HEK293 (cell line): ENCODE data around the gene TTYH2.

Source experiments
- CTCF ChIA-PET: fragments of 350-600 bp; formaldehyde crosslinking; extraction: SDS; loops from one replicate; lab custom pipeline; 2021; ENCODE audit warnings: antibody characterized with exemption; lab: Yijun Ruan, JAX
- POLR2A ChIA-PET: fragments of 300-600 bp; formaldehyde crosslinking; extraction: SDS; loops from one replicate; lab custom pipeline; 2020; ENCODE audit warnings: antibody characterized with exemption, inconsistent platforms; lab: Yijun Ruan, JAX
- H3K27ac ChIP-seq: fragments of 200-500 bp; sonication (Bioruptor generic); 2 replicates; pipeline ENCODE4 v1.5.1; 2014; ENCODE audit warnings: low read depth, low read length, control low read depth, inconsistent platforms; ENCODE audit errors: extremely low read depth
- H3K36me3 ChIP-seq, 2 experiments: fragments of 200-500 bp in 1 of 2; sonication (Bioruptor generic) in 1 of 2; 1 replicate in 1 of 2; 2 replicates in 1 of 2; pipeline ENCODE4 v1.5.1; 2014 to 2017; ENCODE audit warnings: inconsistent platforms in 2 of 2, low read length in 2 of 2; ENCODE audit not compliant: control insufficient read depth in 2 of 2, insufficient read depth in 1 of 2
- H3K4me1 ChIP-seq: fragments of 200-500 bp; sonication (Bioruptor generic); 2 replicates; pipeline ENCODE4 v1.5.1; 2014; ENCODE audit warnings: mild to moderate bottlenecking, low read length, inconsistent platforms; ENCODE audit not compliant: control insufficient read depth, insufficient read depth
- H3K4me3 ChIP-seq: 2 replicates; pipeline ENCODE4 v1.5.1; 2011; ENCODE audit warnings: low read depth, mild to moderate bottlenecking, control low read depth, low read length, moderate library complexity
- H3K9me3 ChIP-seq: fragments of 200-500 bp; sonication (Bioruptor generic); 2 replicates; pipeline ENCODE4 v1.5.1; 2014; ENCODE audit warnings: low read depth, low read length, inconsistent platforms; ENCODE audit not compliant: control insufficient read depth, insufficient read depth
- EGR2 ChIP-seq: fragments of 450-650 bp; formaldehyde crosslinking; IDR thresholded peaks from 2 replicates; pipeline ENCODE4 v1.5.1; 2016; ENCODE audit warnings: low read depth, missing biosample characterization, missing genetic modification characterization
- FEZF1 ChIP-seq: fragments of 450-650 bp; formaldehyde crosslinking; IDR thresholded peaks from 2 replicates; pipeline ENCODE4 v1.5.1; 2016; ENCODE audit warnings: missing biosample characterization, missing genetic modification characterization
- GLI4 ChIP-seq: fragments of 450-650 bp; formaldehyde crosslinking; IDR thresholded peaks from 2 replicates; pipeline ENCODE4 v1.5.1; 2016; ENCODE audit warnings: missing biosample characterization, missing genetic modification characterization
- HIC1 ChIP-seq: fragments of 450-650 bp; formaldehyde crosslinking; IDR thresholded peaks from 2 replicates; pipeline ENCODE4 v1.5.1; 2016; ENCODE audit warnings: missing biosample characterization, missing genetic modification characterization
- KLF1 ChIP-seq: fragments of 450-650 bp; formaldehyde crosslinking; IDR thresholded peaks from 2 replicates; pipeline ENCODE4 v1.5.1; 2016; ENCODE audit warnings: missing biosample characterization, missing genetic modification characterization
- MZF1 ChIP-seq: fragments of 450-650 bp; formaldehyde crosslinking; IDR thresholded peaks from 2 replicates; pipeline ENCODE4 v1.5.1; 2017; ENCODE audit warnings: missing biosample characterization, missing genetic modification characterization, borderline replicate concordance
- PRDM4 ChIP-seq: fragments of 450-650 bp; formaldehyde crosslinking; IDR thresholded peaks from 2 replicates; pipeline ENCODE4 v1.5.1; 2017; ENCODE audit warnings: missing biosample characterization, missing genetic modification characterization
- SCRT2 ChIP-seq: fragments of 450-650 bp; formaldehyde crosslinking; IDR thresholded peaks from 2 replicates; pipeline ENCODE4 v1.5.1; 2016; ENCODE audit warnings: missing biosample characterization, missing genetic modification characterization
- ZBTB48 ChIP-seq: fragments of 450-650 bp; formaldehyde crosslinking; IDR thresholded peaks from 2 replicates; pipeline ENCODE4 v1.5.1; 2016; ENCODE audit warnings: missing biosample characterization, missing genetic modification characterization
- ZBTB49 ChIP-seq: fragments of 450-650 bp; formaldehyde crosslinking; IDR thresholded peaks from 2 replicates; pipeline ENCODE4 v1.5.1; 2016; ENCODE audit warnings: missing biosample characterization, missing genetic modification characterization, low read depth
- ZNF221 ChIP-seq: fragments of 450-650 bp; formaldehyde crosslinking; IDR thresholded peaks from 2 replicates; pipeline ENCODE4 v1.5.1; 2017; ENCODE audit warnings: missing biosample characterization, missing genetic modification characterization, borderline replicate concordance
- ZNF280C ChIP-seq: fragments of 450-650 bp; formaldehyde crosslinking; IDR thresholded peaks from 2 replicates; pipeline ENCODE4 v1.5.1; 2016; ENCODE audit warnings: missing biosample characterization, missing genetic modification characterization
- ZNF416 ChIP-seq: fragments of 450-650 bp; formaldehyde crosslinking; IDR thresholded peaks from 2 replicates; pipeline ENCODE4 v1.5.1; 2016; ENCODE audit warnings: missing biosample characterization, missing genetic modification characterization
- ZNF433 ChIP-seq: fragments of 450-650 bp; formaldehyde crosslinking; IDR thresholded peaks from 2 replicates; pipeline ENCODE4 v1.5.1; 2016; ENCODE audit warnings: missing biosample characterization, missing genetic modification characterization, low read depth
- ZNF510 ChIP-seq: fragments of 450-650 bp; formaldehyde crosslinking; IDR thresholded peaks from 2 replicates; pipeline ENCODE4 v1.5.1; 2018; ENCODE audit warnings: mild to moderate bottlenecking, missing genetic modification characterization, missing biosample characterization; ENCODE audit not compliant: insufficient replicate concordance
- ZNF558 ChIP-seq: fragments of 450-650 bp; formaldehyde crosslinking; IDR thresholded peaks from 2 replicates; pipeline ENCODE4 v1.5.1; 2016; ENCODE audit warnings: missing biosample characterization, missing genetic modification characterization
- ZNF621 ChIP-seq: fragments of 450-650 bp; formaldehyde crosslinking; IDR thresholded peaks from 2 replicates; pipeline ENCODE4 v1.5.1; 2017; ENCODE audit warnings: missing biosample characterization, missing genetic modification characterization
- ZNF660 ChIP-seq: fragments of 450-650 bp; IDR thresholded peaks from 2 replicates; pipeline ENCODE4 v1.5.1; 2018; ENCODE audit warnings: missing biosample characterization, mild to moderate bottlenecking, missing genetic modification characterization
- ZNF701 ChIP-seq: fragments of 450-650 bp; formaldehyde crosslinking; IDR thresholded peaks from 2 replicates; pipeline ENCODE4 v1.5.1; 2016; ENCODE audit warnings: missing biosample characterization, missing genetic modification characterization
- ZNF768 ChIP-seq: fragments of 450-650 bp; formaldehyde crosslinking; IDR thresholded peaks from 2 replicates; pipeline ENCODE4 v1.5.1; 2018; ENCODE audit warnings: missing biosample characterization, mild to moderate bottlenecking, missing genetic modification characterization

Gene TTYH2

GRCh38 chr17:74215342-74215727, 2.0 kb downstream of the TTYH2 start:
- TF ChIP-seq HIC1 (no peak), ZNF416 (tag by site-specific recombination) (no peak), KLF1 (tag by site-specific recombination) (no peak), ZNF660 (tag by site-specific recombination) (no peak), ZNF621 (no peak), FEZF1 (tag by site-specific recombination) (no peak), ZNF510 (no peak)
- Histone ChIP-seq H3K4me3 (no peak overlapping the region), H3K36me3 (peaks cover 0 to 14% of the 10 kb centered on the region in 2 experiments; a peak in 2 of 3 replicates), H3K9me3 (no peaks in the 10 kb centered on the region), H3K4me1 (no peaks in the 10 kb centered on the region), H3K27ac (no peak overlapping the region)
- ChIA-PET CTCF (interaction anchor here (1.5 kb wide), 1 partner anchor 81 kb away, joined by 4 read pairs; no protein-coding TSS in a partner anchor), POLR2A (no interaction called here)

- Histone ChIP-seq H3K36me3 (peaks cover 0 to 3% of the 10 kb centered on the region in 2 experiments; a peak in 1 of 3 replicates), H3K4me3 (no peak overlapping the region), H3K9me3 (no peaks in the 10 kb centered on the region), H3K27ac (no peak overlapping the region), H3K4me1 (no peaks in the 10 kb centered on the region)
- POLR2A ChIA-PET: no interaction called here
- CTCF ChIA-PET: interaction anchor here (0.5 to 1.4 kb wide), 5 partner anchors 14 to 244 kb away, joined by 3 to 4 read pairs (median 3); no protein-coding TSS in a partner anchor
- TF ChIP-seq ZBTB48 (tag by site-specific recombination): no peak
- no peak for TF ChIP-seq ZNF280C (tag by site-specific recombination)
- TF ChIP-seq ZNF221 (tag by site-specific recombination): no peak
- TF ChIP-seq ZNF558: no peak
- no peak for TF ChIP-seq ZNF433 (tag by site-specific recombination)
- TF ChIP-seq MZF1 (tag by site-specific recombination): no peak
- TF ChIP-seq ZNF768 (tag by site-specific recombination): no peak
Measured at GRCh38 chr17:74216505-74216904, 3.1 kb downstream of the TTYH2 start.

- no peak overlapping the region for H3K4me3 ChIP-seq
- no peak overlapping the region for H3K27ac ChIP-seq
- CTCF ChIA-PET: interaction anchor here (0.5 to 1.4 kb wide), 4 partner anchors 15 to 243 kb away, joined by 3 to 4 read pairs (median 4); no protein-coding TSS in a partner anchor
- no peaks in the 10 kb centered on the region for H3K4me1 ChIP-seq
- no peaks in the 10 kb centered on the region for H3K9me3 ChIP-seq
- no peak for TF ChIP-seq GLI4 (tag by site-specific recombination)
- TF ChIP-seq ZNF701 (tag by site-specific recombination): no peak
- TF ChIP-seq EGR2 (tag by site-specific recombination): no peak
- peak; percentile 50; the same call in 1 of the 2 replicates for TF ChIP-seq SCRT2 (tag by site-specific recombination)
- 0 out of 2 replicates have a peak, but pooled peaks have one; percentile 28 for TF ChIP-seq PRDM4
- TF ChIP-seq ZBTB49 (tag by site-specific recombination): no peak
- H3K36me3 ChIP-seq: no peaks in the 10 kb centered on the region
- POLR2A ChIA-PET: no interaction called here
Measured at GRCh38 chr17:74217037-74217730, 3.8 kb downstream of the TTYH2 start.
